Lung microvascular endothelial cell (primary cell): Measurements from ENCODE around the gene SLC6A16. TPM values are rescaled to one million over a fixed set of nuclear protein-coding genes. Genes with fewer than 3 reads are reported as not detected.

Experiments used
- DNase-seq, 2 donors: peaks; one replicate each; pipeline versions ENCODE4 v3.0.0 to v3.0.0-alpha.2; 2010; ENCODE audit warnings: low read depth in 2 of 2
- total RNA-seq: library from RNA; depleted of rRNA; stranded (reverse); fragments of >200 nt; gene quantifications from 2 replicates; pipeline ENCODE4 v1.2.1, GENCODE V29; 2014

SLC6A16 gene
- total RNA-seq, 1 donor from 2014 or later = 0.20 TPM

DNA sequence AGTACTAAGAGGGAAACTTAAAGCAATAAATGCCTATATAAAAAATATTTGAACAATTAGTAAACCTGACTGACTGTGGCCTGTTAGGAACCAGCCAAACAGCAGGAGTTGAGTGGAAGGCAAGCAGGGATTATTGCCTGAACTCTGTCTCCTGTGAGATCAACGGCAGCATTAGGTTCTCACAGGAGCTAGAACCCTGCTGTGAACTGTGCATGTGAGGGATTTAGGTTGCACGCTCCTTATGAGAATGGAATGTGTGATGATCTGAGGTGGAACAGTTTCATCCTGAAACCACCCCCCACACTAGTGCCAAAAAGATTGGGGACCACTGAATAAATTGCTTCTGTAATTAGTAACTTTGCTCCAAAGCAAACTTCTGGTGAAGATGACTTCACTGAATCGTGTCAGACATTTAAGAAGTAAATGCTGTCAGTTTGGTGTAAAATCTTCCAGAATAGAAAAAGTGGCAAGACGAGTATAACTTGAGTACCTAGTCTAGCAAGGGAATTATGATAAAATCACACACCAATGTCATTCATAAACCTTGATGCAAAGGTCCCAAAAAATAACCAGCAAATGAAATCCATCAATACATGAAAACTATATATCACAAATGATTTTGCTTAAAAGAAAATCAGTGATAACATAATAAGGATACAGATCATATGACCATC lies 53.8 kb downstream of the SLC6A16 start:
- DNase-seq = no peak

DNA sequence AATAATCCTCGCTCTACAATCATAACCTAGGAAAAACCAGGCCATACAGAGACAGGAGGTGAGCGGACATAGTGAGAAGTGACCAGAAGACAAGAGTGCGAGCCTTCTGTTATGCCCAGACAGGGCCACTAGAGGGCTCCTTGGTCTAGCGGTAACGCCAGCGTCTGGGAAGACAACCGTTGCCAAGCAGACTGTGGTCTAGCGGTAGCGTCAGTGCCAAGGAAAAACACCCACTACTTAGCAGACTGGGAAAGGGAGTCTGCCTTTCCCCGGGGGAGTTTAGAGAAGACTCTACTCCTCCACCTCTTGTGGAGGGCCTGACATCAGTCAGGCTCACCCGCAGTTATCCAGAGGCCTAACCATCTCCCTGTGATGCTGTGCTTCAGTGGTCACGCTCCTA lies 58.6 kb downstream of the SLC6A16 start:
- DNase-seq = peak; percentile 32 to 54

DNA sequence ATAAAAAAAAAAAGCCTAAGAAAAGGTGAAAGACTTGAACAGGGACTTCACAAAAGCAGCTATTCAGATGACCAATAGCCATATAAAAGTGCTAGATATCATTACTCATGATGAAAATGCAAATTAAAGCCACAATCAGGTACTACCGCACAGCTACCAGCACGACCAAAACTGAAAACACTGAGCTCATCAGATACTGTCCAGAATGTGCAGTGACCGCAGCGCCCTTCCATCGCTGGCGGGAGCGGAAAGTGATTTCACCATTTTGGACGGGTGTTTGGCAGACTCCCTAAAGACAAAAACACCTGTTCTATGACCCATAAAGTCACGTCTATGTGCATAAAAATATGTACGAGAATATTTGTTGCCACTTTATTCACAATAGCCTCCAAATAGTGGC lies 60.7 kb downstream of the SLC6A16 start:
- no peak for DNase-seq

DNA sequence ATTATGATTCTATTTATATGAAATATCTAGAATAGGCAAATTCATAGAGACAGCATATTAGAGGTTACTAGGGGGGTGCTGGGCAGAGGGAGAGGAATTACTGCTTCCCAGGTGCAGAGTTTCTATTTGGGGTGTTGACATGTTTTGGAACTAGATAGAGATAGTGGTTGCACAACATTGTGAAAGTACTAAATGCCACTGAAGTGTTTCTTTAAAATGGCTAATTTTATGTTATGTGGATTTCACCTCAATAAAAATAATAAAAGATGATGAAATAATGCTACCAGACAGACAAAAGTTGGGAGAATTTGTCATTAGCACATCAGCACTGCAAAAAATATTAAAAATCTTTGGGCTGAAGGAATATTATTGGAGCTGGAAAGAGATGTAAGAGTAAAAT lies 63.4 kb downstream of the SLC6A16 start:
- DNase-seq = no peak

DNA sequence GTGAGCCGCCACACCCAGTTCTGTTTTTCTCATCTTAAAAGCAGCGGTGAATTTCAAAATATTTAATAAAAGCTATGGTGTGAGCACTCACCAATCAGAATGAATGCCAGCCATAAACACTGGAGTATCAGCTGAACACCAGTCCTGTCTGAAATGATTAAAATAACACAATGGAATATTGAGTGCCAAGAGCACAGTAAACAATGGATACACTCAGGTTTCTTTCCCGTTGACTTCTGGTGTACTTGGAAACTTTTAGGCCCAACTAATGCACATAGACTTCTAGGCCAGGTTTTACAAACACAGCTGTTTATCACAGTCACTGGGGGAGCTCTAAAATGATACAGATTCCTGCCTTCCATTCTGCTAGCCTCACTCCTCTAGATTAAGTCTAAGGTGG lies 68.3 kb downstream of the SLC6A16 start:
- peak; percentile 23 to 79 for DNase-seq

DNA sequence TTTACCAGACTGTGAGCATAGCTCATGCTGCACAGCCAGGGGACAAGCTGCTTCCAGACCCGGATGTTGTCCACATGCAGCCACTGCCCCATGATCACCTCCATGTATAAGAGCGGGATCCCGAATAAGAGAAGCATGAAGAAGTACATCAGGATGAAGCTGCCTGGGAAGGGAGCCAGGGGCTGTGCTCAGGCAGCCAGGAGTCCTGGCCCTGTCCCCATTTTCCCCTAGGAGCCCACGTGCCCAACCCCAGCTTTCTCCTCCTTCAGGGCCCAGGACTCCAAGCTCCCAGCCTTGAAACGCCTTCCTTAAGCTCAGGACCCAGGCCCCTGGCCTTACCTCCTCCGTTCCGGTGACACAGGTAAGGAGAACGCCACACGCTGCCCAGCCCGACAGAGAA lies 69.3 kb downstream of the SLC6A16 start:
- no peak for DNase-seq

DNA sequence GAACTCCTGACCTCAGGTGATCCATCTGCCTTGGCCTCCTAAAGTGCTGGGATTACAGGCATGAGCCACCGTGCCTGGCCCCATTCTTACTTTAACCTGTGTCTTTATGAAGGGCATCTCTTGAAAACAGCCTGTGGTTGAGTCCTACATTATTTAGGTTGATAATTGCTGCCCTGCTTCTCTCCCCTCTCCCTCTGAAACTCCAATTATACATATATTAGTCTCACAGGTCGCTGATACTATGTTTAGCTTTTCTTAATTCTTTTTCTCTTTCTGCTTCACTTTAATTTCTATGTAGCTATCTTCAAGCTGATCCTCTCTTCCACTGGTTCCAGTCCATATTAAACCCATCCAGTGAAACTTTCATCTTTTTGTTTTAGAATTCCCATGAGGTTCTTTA lies 75.1 kb downstream of the SLC6A16 start:
- no peak for DNase-seq

DNA sequence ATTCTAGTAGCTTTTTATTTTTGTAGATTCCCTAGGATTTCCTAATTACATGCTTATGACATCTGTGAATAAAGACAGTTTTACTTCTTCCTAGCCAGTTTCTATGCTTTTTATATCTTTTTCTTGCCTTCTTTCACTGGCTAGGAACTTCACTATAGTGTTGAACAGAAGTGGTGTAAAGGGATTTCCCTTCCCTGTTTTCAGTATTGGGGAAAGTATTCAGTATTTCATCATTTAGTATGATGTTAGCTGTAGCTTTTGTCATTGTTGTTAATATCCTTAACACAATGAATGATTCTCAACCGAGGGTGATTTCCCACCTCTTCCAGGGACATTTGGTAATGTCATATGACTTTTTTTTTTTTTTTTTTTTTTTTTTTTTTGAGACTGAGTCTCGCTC lies 77.3 kb downstream of the SLC6A16 start:
- peak in 1 of 2 donors; percentile 11 for DNase-seq

DNA sequence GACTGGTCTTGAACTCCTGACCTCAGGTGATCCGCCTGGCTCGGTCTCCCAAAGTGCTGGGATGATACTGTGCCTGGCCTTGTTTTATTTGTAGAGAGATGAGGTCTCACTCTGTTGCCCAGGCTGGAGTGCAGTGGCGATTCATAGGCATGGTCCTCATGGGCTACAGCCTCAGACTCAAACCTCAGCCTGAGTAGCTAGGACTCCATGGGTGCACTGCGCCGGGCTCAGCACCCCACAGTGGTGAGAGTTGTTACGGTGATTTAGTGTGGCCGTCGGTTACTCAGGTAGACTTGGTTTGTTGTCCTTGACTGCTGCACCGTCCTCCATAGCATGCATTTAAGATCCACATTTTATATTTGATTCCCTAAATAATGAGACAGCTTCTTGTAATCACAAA lies 80.7 kb downstream of the SLC6A16 start:
- no peak for DNase-seq

DNA sequence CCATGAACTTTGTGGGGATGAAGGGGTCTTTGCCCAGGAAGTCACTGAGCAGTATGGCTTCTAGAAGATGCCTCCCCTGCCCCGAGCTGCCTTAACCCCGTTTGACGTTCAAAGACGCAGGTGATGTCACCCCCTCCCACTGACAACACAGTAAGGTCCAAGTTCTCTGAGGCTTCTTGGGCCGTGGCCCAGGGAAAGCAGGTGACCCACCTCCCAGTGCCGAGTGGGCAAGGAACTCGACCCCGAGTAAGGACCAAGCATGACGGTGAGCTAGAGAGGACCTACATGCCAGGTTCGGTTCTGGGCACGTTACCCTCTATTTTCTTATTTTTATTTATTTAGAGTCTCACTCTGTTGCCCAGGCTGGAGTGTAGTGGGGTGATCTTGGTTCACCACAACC lies 81.3 kb downstream of the SLC6A16 start:
- DNase-seq = no peak

DNA sequence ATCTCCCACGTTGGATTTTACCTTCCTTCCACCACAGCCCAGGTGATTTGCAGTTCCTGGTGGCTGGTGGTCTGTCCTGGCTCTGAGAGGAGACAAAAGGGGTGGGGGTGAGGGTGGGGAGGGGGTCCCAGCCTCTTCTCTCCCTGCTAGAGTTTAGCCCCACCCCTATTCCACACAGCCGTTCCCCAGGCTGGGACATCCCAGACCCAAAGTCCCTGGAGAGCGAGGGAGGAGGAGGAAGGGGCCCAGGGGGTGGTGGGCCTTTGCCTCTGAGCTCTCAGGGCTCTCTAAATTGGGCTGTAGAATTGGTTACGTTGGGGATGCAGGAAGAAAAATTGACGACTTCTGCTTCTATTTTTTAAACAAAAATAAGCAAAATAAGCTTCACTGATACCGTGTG lies 81.9 kb downstream of the SLC6A16 start:
- no peak for DNase-seq

DNA sequence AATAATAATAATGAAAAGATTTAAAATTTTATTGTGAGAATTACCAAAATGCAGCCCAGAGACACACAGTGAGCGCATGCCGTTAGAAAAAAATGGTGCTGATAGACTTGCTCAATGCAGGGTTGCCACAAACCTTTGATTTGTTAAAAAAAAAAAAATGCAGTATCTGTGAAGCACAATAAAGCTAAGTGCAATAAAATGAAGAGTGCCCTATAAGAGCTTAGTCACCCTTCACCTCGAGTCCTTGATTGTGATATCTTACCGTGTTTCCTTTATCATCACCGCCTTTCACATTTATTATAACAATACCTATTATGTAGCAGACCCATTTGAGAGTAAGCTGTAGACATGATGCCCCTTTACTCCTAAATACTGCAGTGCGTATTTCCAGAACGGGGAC lies 83.2 kb downstream of the SLC6A16 start:
- DNase-seq = no peak

Other genes starting within 250 kb of the SLC6A16 start
- gene SNRNP70, start 239.7 kb downstream of the SLC6A16 start, total RNA-seq = 132 and 137 TPM in 2 replicates
- 1.6 and 2.2 TPM in 2 replicates for gene LIN7B, start 210.8 kb downstream of the SLC6A16 start, total RNA-seq
- 0.22 and 0.40 TPM in 2 replicates for gene C19orf73, start 206.0 kb downstream of the SLC6A16 start, total RNA-seq
- 1.6 and 2.8 TPM in 2 replicates for gene PPFIA3, start 205.6 kb downstream of the SLC6A16 start, total RNA-seq
- gene HRC, start 169.8 kb downstream of the SLC6A16 start, total RNA-seq = not detected in 2 replicates
- gene TRPM4, start 167.4 kb downstream of the SLC6A16 start, total RNA-seq = 9.5 and 10.7 TPM in 2 replicates
- not detected in 2 replicates for gene CD37, start 10.2 kb upstream of the SLC6A16 start, total RNA-seq
- gene TEAD2, start 37.2 kb upstream of the SLC6A16 start, total RNA-seq = 51.4 and 57.1 TPM in 2 replicates
- 0.22 and 0.40 TPM in 2 replicates for gene DKKL1, start 38.7 kb upstream of the SLC6A16 start, total RNA-seq
- not detected in 2 replicates for gene KASH5, start 63.1 kb upstream of the SLC6A16 start, total RNA-seq
- gene PTH2, start 98.2 kb upstream of the SLC6A16 start, total RNA-seq = not detected in 2 replicates
- not detected in 2 replicates for gene GFY, start 100.2 kb upstream of the SLC6A16 start, total RNA-seq
- under 0.01 and 0.20 TPM in 2 replicates for gene SLC17A7, start 116.3 kb upstream of the SLC6A16 start, total RNA-seq
- gene PIH1D1, start 126.6 kb upstream of the SLC6A16 start, total RNA-seq = 115 and 140 TPM in 2 replicates
- 32.3 and 49.6 TPM in 2 replicates for gene ALDH16A1, start 128.0 kb upstream of the SLC6A16 start, total RNA-seq
- 0.79 and 0.87 TPM in 2 replicates for gene FLT3LG, start 149.0 kb upstream of the SLC6A16 start, total RNA-seq
- gene RPL13A, start 162.4 kb upstream of the SLC6A16 start, total RNA-seq = 3,685 and 3,947 TPM in 2 replicates
- 2,677 and 3,620 TPM in 2 replicates for gene RPS11, start 171.2 kb upstream of the SLC6A16 start, total RNA-seq
- gene FCGRT, start 187.5 kb upstream of the SLC6A16 start, total RNA-seq = 72.6 and 193 TPM in 2 replicates
- gene RCN3, start 202.8 kb upstream of the SLC6A16 start, total RNA-seq = 6.3 and 13.3 TPM in 2 replicates